Tibial nerve (tissue), 4 donors: ENCODE data around the gene PON3. TPM values are rescaled to one million over a fixed set of nuclear protein-coding genes. Genes with fewer than 3 reads are reported as not detected.

Source experiments
- DNase-seq, 2 donors: peaks; one replicate each; pipeline ENCODE4 v3.0.0-alpha.2; 2019; ENCODE audit warnings: low spot score in 2 of 2
- H3K27ac ChIP-seq, 4 donors: fragments of 200-600 bp; sonication (generic) in 3 of 4; one replicate each; pipeline ENCODE4 v1.5.1; 2017 to 2019; ENCODE audit warnings: mild to moderate bottlenecking in 1 of 4
- H3K27me3 ChIP-seq, 2 donors: fragments of 200-600 bp; sonication (generic) in 1 of 2; one replicate each; pipeline versions ENCODE4 v1.5.1 to v1.6.0; 2017 to 2019
- H3K36me3 ChIP-seq, 3 donors: fragments of 200-600 bp; sonication (generic); one replicate each; pipeline ENCODE4 v1.5.1; 2018 to 2019
- H3K4me1 ChIP-seq, 4 donors: fragments of 200-600 bp; sonication (generic) in 3 of 4; one replicate each; pipeline ENCODE4 v1.5.1; 2017 to 2019
- H3K4me3 ChIP-seq, 4 donors: fragments of 200-600 bp; sonication (generic) in 3 of 4; one replicate each; pipeline ENCODE4 v1.5.1; 2017 to 2019; ENCODE audit warnings: mild to moderate bottlenecking in 1 of 4, moderate library complexity in 1 of 4
- H3K9me3 ChIP-seq, 4 donors: fragments of 200-600 bp; sonication (generic) in 3 of 4; one replicate each; pipeline ENCODE4 v1.5.1; 2017 to 2019
- EP300 ChIP-seq, 2 donors: sonication (generic); formaldehyde crosslinking; IDR thresholded peaks; one replicate each; pipeline ENCODE4 v1.6.1; 2017; ENCODE audit warnings: antibody characterized with exemption in 2 of 2, mild to moderate bottlenecking in 1 of 2
- POLR2A ChIP-seq, 2 donors: fragments of 450-650 bp; IDR thresholded peaks; one replicate each; pipeline ENCODE4 v1.6.1; 2017; ENCODE audit warnings: antibody characterized with exemption in 2 of 2, mild to moderate bottlenecking in 2 of 2, moderate library complexity in 2 of 2
- WGBS, 2 donors: methylation state at CpG; one replicate each; pipeline ENCODE4 v1.1.5; 2018; 5-methylcytosine and 5-hydroxymethylcytosine counted together
- total RNA-seq, 4 donors: library from RNA; depleted of rRNA; stranded (reverse); fragments of >200 nt; gene quantifications; one replicate each; pipeline ENCODE4 v1.1.0, GENCODE V29; 2016
- TF ChIP-seq, protein P1 (sequence below), 5 experiments: fragments of 200-600 bp in 3 of 5; fragments of 450-650 bp in 2 of 5; sonication (generic) in 3 of 5; IDR thresholded peaks; one replicate each; pipeline ENCODE4 v1.5.1; 2016 to 2019; ENCODE audit warnings: antibody characterized with exemption in 5 of 5, mild to moderate bottlenecking in 3 of 5, moderate library complexity in 2 of 5

The PON3 gene
- total RNA-seq, 4 donors from 2014 or later = 3.1 to 3.6 (median 3.2) TPM

GRCh38 chr7:95433129-95433528, 37.0 kb upstream of the PON3 start:
- H3K9me3 ChIP-seq = no peaks in the 10 kb centered on the region
- 97 to 98% methylated on average over 1 of the region's 1 CpG for WGBS, 2 donors
- peak overlapping the region in 1 of 4 donors; percentile 96 for H3K27ac ChIP-seq
- TF ChIP-seq, protein P1, sequence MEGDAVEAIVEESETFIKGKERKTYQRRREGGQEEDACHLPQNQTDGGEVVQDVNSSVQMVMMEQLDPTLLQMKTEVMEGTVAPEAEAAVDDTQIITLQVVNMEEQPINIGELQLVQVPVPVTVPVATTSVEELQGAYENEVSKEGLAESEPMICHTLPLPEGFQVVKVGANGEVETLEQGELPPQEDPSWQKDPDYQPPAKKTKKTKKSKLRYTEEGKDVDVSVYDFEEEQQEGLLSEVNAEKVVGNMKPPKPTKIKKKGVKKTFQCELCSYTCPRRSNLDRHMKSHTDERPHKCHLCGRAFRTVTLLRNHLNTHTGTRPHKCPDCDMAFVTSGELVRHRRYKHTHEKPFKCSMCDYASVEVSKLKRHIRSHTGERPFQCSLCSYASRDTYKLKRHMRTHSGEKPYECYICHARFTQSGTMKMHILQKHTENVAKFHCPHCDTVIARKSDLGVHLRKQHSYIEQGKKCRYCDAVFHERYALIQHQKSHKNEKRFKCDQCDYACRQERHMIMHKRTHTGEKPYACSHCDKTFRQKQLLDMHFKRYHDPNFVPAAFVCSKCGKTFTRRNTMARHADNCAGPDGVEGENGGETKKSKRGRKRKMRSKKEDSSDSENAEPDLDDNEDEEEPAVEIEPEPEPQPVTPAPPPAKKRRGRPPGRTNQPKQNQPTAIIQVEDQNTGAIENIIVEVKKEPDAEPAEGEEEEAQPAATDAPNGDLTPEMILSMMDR (IDR thresholded peaks at IDR 0.05) = no peak
- TF ChIP-seq POLR2A (IDR thresholded peaks at IDR 0.05) = no peak
- no peak for TF ChIP-seq EP300 (IDR thresholded peaks at IDR 0.05)
- H3K36me3 ChIP-seq = peaks cover 0 to 7% (median 0%) of the 10 kb centered on the region in 3 donors
- H3K4me3 ChIP-seq = no peak overlapping the region
- H3K4me1 ChIP-seq = peaks cover 0 to 39% (median 1%) of the 10 kb centered on the region in 4 donors
- DNase-seq = no peak
- H3K27me3 ChIP-seq = no peaks in the 10 kb centered on the region

GRCh38 chr7:95432606-95433005, 36.4 kb upstream of the PON3 start:
- no peak for TF ChIP-seq POLR2A (IDR thresholded peaks at IDR 0.05)
- no peak for TF ChIP-seq EP300 (IDR thresholded peaks at IDR 0.05)
- TF ChIP-seq, protein P1 (IDR thresholded peaks at IDR 0.05) = no peak
- Histone ChIP-seq H3K4me3 (no peak overlapping the region), H3K9me3 (no peaks in the 10 kb centered on the region), H3K4me1 (peaks cover 0 to 39% (median 1%) of the 10 kb centered on the region in 4 donors), H3K36me3 (peaks cover 0 to 7% (median 0%) of the 10 kb centered on the region in 3 donors), H3K27ac (no peak overlapping the region), H3K27me3 (no peaks in the 10 kb centered on the region)
- 85 to 87% methylated on average over 2 of the region's 2 CpGs for WGBS, 2 donors
- DNase-seq = no peak

DNA sequence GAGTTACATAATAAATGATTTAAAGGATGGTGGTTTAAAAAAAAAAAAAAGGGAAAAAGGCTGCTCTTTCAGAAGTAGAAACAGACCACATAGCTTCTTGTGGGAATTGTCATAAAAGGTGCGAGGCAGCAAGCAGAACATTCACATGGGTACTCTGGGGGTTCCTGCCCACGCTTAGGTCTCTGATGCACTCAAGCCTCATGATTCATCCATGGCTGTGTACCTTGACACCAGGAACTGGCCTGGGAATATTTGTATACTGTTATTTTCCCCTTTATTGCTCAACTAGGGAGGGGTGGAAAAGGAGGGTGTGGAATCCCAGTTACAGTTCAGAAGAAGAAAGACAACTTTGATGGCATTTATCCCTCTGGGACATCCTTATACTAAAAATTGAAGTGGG, 34.7 kb upstream of the PON3 start:
- no peak for DNase-seq
- H3K36me3 ChIP-seq = peaks cover 0 to 7% (median 0%) of the 10 kb centered on the region in 3 donors
- no peak overlapping the region for H3K27ac ChIP-seq

GRCh38 chr7:95429241-95429990, 33.2 kb upstream of the PON3 start:
- 66 to 69% methylated on average over 5 of the region's 5 CpGs for WGBS, 2 donors
- no peak overlapping the region for H3K27ac ChIP-seq
- no peaks in the 10 kb centered on the region for H3K27me3 ChIP-seq
- TF ChIP-seq, protein P1 (IDR thresholded peaks at IDR 0.05) = no peak
- TF ChIP-seq EP300 (IDR thresholded peaks at IDR 0.05) (no peak), POLR2A (IDR thresholded peaks at IDR 0.05) (no peak)
- DNase-seq = no peak
- H3K4me3 ChIP-seq = no peak overlapping the region
- H3K36me3 ChIP-seq = peaks cover 0 to 7% (median 0%) of the 10 kb centered on the region in 3 donors
- H3K4me1 ChIP-seq = peaks cover 0 to 37% (median 0%) of the 10 kb centered on the region in 4 donors
- H3K9me3 ChIP-seq = no peaks in the 10 kb centered on the region

More for the DNA sequence above, 34.7 kb upstream of the PON3 start:
- H3K4me1 ChIP-seq = peaks cover 0 to 45% (median 1%) of the 10 kb centered on the region in 4 donors
- 71 to 89% methylated on average over 2 of the region's 2 CpGs for WGBS, 2 donors
- TF ChIP-seq EP300 (IDR thresholded peaks at IDR 0.05) (no peak), POLR2A (IDR thresholded peaks at IDR 0.05) (no peak)
- TF ChIP-seq, protein P1 (IDR thresholded peaks at IDR 0.05) = no peak
- no peak overlapping the region for H3K4me3 ChIP-seq
- H3K27me3 ChIP-seq = no peaks in the 10 kb centered on the region
- H3K9me3 ChIP-seq = no peaks in the 10 kb centered on the region

GRCh38 chr7:95427914-95428516, 31.8 kb upstream of the PON3 start:
- no peak for DNase-seq
- Histone ChIP-seq H3K27ac (no peak overlapping the region), H3K4me3 (no peak overlapping the region), H3K9me3 (no peaks in the 10 kb centered on the region), H3K36me3 (peaks cover 0 to 18% (median 0%) of the 10 kb centered on the region in 3 donors), H3K4me1 (peaks cover 0 to 25% (median 0%) of the 10 kb centered on the region in 4 donors), H3K27me3 (no peaks in the 10 kb centered on the region)
- WGBS, 2 donors = 82 to 83% methylated on average over 3 of the region's 3 CpGs
- TF ChIP-seq POLR2A (IDR thresholded peaks at IDR 0.05) (no peak), EP300 (IDR thresholded peaks at IDR 0.05) (no peak)
- TF ChIP-seq, protein P1 (IDR thresholded peaks at IDR 0.05) = no peak
